ENCODE data around the gene GOLGA5.

GRCh38 chr14:92760524-92760805 is 33.6 kb upstream of the GOLGA5 start:
- TF ChIP-seq EZH2 (IDR thresholded peaks at IDR 0.05; ENCODE audit: insufficient read depth, poor library complexity, severe bottlenecking) (no peak), EZH2phosphoT487 (IDR thresholded peaks at IDR 0.05; ENCODE audit: insufficient read depth, low read depth) (no peak)

Measured in GM23248 (cell line).